Ascending aorta (tissue), 2 donors: Measurements from ENCODE around the gene PRRX1. TPM values are rescaled to one million over a fixed set of nuclear protein-coding genes. Genes with fewer than 3 reads are reported as not detected.
A peak's percentile ranks its signal among the peaks of the same experiment; 100 is the strongest.

Experiments used
- DNase-seq, 2 donors: peaks; one replicate each; pipeline ENCODE4 v3.0.0-alpha.2; 2019; ENCODE audit warnings: low spot score in 2 of 2
- H3K27ac ChIP-seq, 2 donors: fragments of 200-600 bp; sonication (generic); one replicate each; pipeline ENCODE4 v1.5.1; 2016 to 2017; ENCODE audit warnings: mild to moderate bottlenecking in 1 of 2
- H3K27me3 ChIP-seq: fragments of 200-600 bp; sonication (generic); one replicate; pipeline ENCODE4 v1.5.1; 2017
- H3K36me3 ChIP-seq, 2 donors: fragments of 200-600 bp; sonication (generic); one replicate each; pipeline ENCODE4 v1.5.1; 2016
- H3K4me1 ChIP-seq, 2 donors: fragments of 200-600 bp; sonication (generic); one replicate each; pipeline ENCODE4 v1.5.1; 2016 to 2017; ENCODE audit warnings: mild to moderate bottlenecking in 1 of 2
- H3K4me3 ChIP-seq, 2 donors: fragments of 200-600 bp; sonication (generic); one replicate each; pipeline ENCODE4 v1.5.1; 2016 to 2017; ENCODE audit warnings: mild to moderate bottlenecking in 1 of 2
- H3K9me3 ChIP-seq, 2 donors: fragments of 200-600 bp; sonication (generic); one replicate each; pipeline ENCODE4 v1.5.1; 2016
- intact Hi-C: fragments of 100-400 bp; cut with DNase I; formaldehyde crosslinking; loops from one replicate; pipeline ENCODE4 v1.15.1; 2023
- total RNA-seq: library from RNA; depleted of rRNA; stranded (reverse); fragments of >200 nt; gene quantifications from one replicate; pipeline ENCODE4 v1.1.0, GENCODE V29; 2016
- TF ChIP-seq, protein P1 (sequence below), 3 experiments: fragments of 200-600 bp in 2 of 3; fragments of 450-650 bp in 1 of 3; sonication (generic) in 2 of 3; IDR thresholded peaks; one replicate each; pipeline ENCODE4 v1.5.1; 2016 to 2019; ENCODE audit warnings: antibody characterized with exemption in 3 of 3, mild to moderate bottlenecking in 1 of 3, moderate library complexity in 1 of 3

PRRX1 gene
- total RNA-seq, 1 donor from 2014 or later, result 123 TPM

DNA sequence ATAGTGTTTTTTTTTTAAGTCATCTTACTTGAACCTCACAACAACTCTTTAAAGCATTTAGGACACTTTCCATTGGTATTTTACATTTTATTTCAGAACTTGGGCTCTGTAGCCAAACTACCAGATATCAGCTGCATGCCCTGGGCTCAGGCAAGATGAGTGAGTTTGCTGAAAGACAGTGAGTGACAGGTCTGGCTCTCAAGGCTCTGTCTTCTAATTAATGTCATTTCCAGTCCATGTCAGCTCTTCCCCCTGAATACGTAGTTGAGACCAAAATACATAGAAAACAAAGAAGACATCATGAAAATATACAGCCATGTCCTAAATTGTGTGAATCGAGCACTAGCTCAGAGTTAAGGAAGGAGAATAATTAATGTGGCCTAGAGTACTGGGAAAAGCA is 39.7 kb downstream of the PRRX1 start:
- no peak for DNase-seq
- Histone ChIP-seq H3K4me3 (no peak overlapping the region), H3K4me1 (peaks cover 13 to 60% of the 10 kb centered on the region in 2 donors), H3K27me3 (no peaks in the 10 kb centered on the region), H3K36me3 (no peaks in the 10 kb centered on the region), H3K27ac (no peak overlapping the region), H3K9me3 (no peaks in the 10 kb centered on the region)
- TF ChIP-seq, protein P1, sequence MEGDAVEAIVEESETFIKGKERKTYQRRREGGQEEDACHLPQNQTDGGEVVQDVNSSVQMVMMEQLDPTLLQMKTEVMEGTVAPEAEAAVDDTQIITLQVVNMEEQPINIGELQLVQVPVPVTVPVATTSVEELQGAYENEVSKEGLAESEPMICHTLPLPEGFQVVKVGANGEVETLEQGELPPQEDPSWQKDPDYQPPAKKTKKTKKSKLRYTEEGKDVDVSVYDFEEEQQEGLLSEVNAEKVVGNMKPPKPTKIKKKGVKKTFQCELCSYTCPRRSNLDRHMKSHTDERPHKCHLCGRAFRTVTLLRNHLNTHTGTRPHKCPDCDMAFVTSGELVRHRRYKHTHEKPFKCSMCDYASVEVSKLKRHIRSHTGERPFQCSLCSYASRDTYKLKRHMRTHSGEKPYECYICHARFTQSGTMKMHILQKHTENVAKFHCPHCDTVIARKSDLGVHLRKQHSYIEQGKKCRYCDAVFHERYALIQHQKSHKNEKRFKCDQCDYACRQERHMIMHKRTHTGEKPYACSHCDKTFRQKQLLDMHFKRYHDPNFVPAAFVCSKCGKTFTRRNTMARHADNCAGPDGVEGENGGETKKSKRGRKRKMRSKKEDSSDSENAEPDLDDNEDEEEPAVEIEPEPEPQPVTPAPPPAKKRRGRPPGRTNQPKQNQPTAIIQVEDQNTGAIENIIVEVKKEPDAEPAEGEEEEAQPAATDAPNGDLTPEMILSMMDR (IDR thresholded peaks at IDR 0.05), result no peak
- intact Hi-C loops, result no loop called here

DNA sequence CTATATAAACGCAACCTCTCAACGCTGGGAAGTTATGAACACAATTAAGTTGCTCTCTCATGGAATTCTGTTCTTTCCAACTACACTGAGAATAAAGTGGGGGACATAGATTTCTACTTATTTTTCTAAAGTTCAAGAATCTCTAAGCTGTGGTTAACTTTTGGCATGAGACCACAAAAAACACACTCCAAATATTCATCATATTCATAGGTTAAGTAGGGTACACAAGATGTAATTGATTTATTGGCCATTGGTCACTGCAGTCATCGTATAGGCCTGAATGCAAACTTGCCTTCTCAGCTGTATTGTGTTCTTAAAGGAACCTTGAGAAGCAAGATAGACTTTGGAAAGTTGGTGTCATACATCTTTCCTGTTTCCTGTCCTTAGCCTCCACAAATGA is 40.3 kb downstream of the PRRX1 start:
- TF ChIP-seq, protein P1 (IDR thresholded peaks at IDR 0.05), result no peak
- intact Hi-C loops, result no loop called here
- H3K9me3 ChIP-seq, result no peaks in the 10 kb centered on the region
- no peaks in the 10 kb centered on the region for H3K27me3 ChIP-seq
- no peak for DNase-seq
- no peaks in the 10 kb centered on the region for H3K36me3 ChIP-seq
- no peak overlapping the region for H3K4me3 ChIP-seq
- peaks cover 16 to 61% of the 10 kb centered on the region in 2 donors for H3K4me1 ChIP-seq
- H3K27ac ChIP-seq, result peak overlapping the region in 1 of 2 donors; percentile 91

DNA sequence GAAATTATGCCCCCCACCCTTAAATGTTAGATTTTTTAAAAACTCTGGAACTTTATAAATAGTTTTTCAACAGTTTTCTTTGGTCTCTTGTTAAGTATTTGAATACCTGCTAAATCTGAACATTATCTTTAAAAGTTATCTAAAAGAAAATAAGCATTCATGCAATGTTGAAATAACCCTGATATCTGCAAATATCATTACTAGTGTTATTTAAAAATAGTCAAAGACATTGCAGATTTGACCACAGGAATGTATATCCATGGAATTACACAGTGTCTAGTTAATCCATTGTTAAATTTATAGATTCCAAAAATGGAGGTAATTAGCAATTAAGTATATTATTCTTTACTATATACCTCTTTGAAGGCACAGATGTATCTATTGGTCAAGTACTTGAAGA is 42.0 kb downstream of the PRRX1 start:
- Histone ChIP-seq H3K36me3 (no peaks in the 10 kb centered on the region), H3K27me3 (no peaks in the 10 kb centered on the region), H3K4me3 (no peak overlapping the region), H3K27ac (peak overlapping the region; percentile 91 to 92), H3K4me1 (peaks cover 8 to 61% of the 10 kb centered on the region in 2 donors), H3K9me3 (no peaks in the 10 kb centered on the region)
- intact Hi-C loops, result no loop called here
- TF ChIP-seq, protein P1 (IDR thresholded peaks at IDR 0.05), result no peak
- no peak for DNase-seq

DNA sequence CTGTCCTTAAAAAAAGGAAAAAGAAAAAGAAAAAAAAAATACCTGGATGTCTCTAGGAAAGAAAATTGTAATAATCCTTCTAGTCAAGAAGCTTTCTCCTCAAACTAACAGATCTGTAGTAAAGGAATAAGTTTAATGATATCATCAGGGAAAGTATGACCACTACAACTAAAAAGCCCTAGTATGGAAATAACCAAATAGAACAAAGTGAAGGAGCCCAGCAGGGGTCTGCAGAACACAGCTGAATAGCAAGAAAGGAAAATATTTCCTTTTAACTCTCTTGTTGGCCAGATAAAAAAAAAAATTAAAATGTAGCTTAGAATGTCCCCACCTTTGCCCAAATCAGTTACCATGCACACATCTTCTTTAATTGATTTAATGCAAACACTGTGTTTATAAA is 43.2 kb downstream of the PRRX1 start:
- peaks cover 14 to 56% of the 10 kb centered on the region in 2 donors for H3K4me1 ChIP-seq
- intact Hi-C loops, result no loop called here
- TF ChIP-seq, protein P1 (IDR thresholded peaks at IDR 0.05), result no peak
- no peaks in the 10 kb centered on the region for H3K36me3 ChIP-seq
- H3K4me3 ChIP-seq, result no peak overlapping the region
- peak overlapping the region; percentile 91 to 92 for H3K27ac ChIP-seq
- DNase-seq, result no peak
- no peaks in the 10 kb centered on the region for H3K27me3 ChIP-seq
- H3K9me3 ChIP-seq, result no peaks in the 10 kb centered on the region

DNA sequence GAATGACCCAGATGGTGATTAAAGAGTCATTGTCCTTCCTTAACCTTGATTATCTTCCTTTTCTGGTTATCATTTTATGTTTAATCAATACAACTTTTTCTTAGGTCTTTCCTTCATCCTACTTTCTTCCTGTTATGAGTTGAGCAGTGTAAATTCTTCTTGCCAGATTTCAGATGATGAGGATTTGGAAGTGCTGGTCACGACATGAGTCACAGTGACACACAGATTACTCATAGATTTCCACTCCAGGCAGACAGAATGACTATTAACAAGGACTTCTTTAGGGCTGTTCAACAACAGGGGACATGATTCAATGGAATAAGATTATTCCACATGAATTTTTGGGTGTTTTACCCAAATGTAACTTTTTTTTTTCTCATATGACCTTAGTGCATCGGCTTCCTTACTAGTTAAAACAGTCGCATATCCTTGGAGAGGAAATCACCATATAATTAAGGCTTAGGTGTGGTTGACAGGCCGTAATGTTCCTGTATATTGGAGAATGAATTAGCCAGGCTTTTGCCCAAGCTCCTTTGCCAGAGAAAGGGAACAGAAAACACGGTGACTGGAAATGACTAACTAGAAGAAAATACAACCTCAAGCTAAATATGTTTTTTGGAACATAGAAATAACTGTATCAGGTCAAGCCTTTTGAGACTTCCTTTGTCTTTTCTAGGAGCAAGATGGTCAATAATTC is 44.2 kb downstream of the PRRX1 start:
- intact Hi-C loops, result loop anchor here (2.0 kb wide), 1 partner anchor 15 kb away; no protein-coding TSS in a partner anchor
- H3K27ac ChIP-seq, result peak overlapping the region; percentile 91 to 92
- H3K9me3 ChIP-seq, result no peaks in the 10 kb centered on the region
- no peak overlapping the region for H3K4me3 ChIP-seq
- H3K4me1 ChIP-seq, result peaks cover 16 to 58% of the 10 kb centered on the region in 2 donors
- H3K27me3 ChIP-seq, result no peaks in the 10 kb centered on the region
- no peaks in the 10 kb centered on the region for H3K36me3 ChIP-seq
- TF ChIP-seq, protein P1 (IDR thresholded peaks at IDR 0.05), result no peak
- peak in 1 of 2 donors; percentile 82 for DNase-seq
